A673 (cell line): Measurements from ENCODE around the gene GORASP1. TPM values are rescaled to one million over a fixed set of nuclear protein-coding genes. Genes with fewer than 3 reads are reported as not detected.

Experiments
- BruUV-seq: library from RNA; stranded (reverse); fragments of 400-500 nt; replicated peaks from 2 replicates; lab custom pipeline; 2021; lab: Mats Ljungman, UMichigan
- CTCF ChIA-PET: fragments of 300-600 bp; sonication (Branson Sonifier 250); formaldehyde crosslinking; loops from one replicate; lab custom pipeline; 2022; ENCODE audit warnings: antibody characterized with exemption; lab: Charles Lee
- POLR2A ChIA-PET: fragments of 300-600 bp; sonication (Branson Sonifier 250); formaldehyde crosslinking; loops from one replicate; lab custom pipeline; 2022; ENCODE audit warnings: antibody characterized with exemption; ENCODE audit not compliant: low non-redundant PET; lab: Charles Lee
- DNase-seq: peaks from one replicate; pipeline ENCODE4 v3.0.0-alpha.2; 2015; ENCODE audit warnings: low spot score
- H3K27ac ChIP-seq: fragments of 200-600 bp; sonication (generic); 2 replicates; pipeline ENCODE4 v1.5.1; 2016; ENCODE audit warnings: mixed run types, low read depth, mild to moderate bottlenecking, mixed read lengths, antibody characterized with exemption, low read length; ENCODE audit not compliant: poor library complexity, severe bottlenecking
- H3K27me3 ChIP-seq: fragments of 200-600 bp; sonication (generic); replicated peaks from 2 replicates; pipeline ENCODE4 v1.6.1; 2017; ENCODE audit warnings: mixed run types, low read depth, mild to moderate bottlenecking, mixed read lengths, antibody characterized with exemption, low read length; ENCODE audit not compliant: insufficient read depth, poor library complexity
- H3K36me3 ChIP-seq: fragments of 200-600 bp; sonication (generic); 2 replicates; pipeline ENCODE4 v1.6.1; 2016; ENCODE audit warnings: mixed run types, mild to moderate bottlenecking, mixed read lengths, antibody characterized with exemption, low read length; ENCODE audit not compliant: insufficient read depth, poor library complexity, severe bottlenecking
- H3K4me1 ChIP-seq: fragments of 200-600 bp; sonication (generic); 2 replicates; pipeline ENCODE4 v1.6.1; 2017; ENCODE audit warnings: mixed run types, mild to moderate bottlenecking, mixed read lengths, antibody characterized with exemption, low read length; ENCODE audit not compliant: insufficient read depth, poor library complexity, severe bottlenecking
- H3K4me3 ChIP-seq: fragments of 200-600 bp; sonication (generic); 2 replicates; pipeline ENCODE4 v1.5.1; 2016; ENCODE audit warnings: low read depth, mixed run types, mild to moderate bottlenecking, mixed read lengths, low read length; ENCODE audit not compliant: poor library complexity, severe bottlenecking
- H3K9me3 ChIP-seq: fragments of 200-600 bp; sonication (generic); 2 replicates; pipeline ENCODE4 v1.6.1; 2016; ENCODE audit warnings: mixed run types, low read depth, mild to moderate bottlenecking, mixed read lengths, antibody characterized with exemption, low read length; ENCODE audit not compliant: poor library complexity, severe bottlenecking
- CTCF ChIP-seq: fragments of 300-800, 200-600 bp; sonication (generic); conservative IDR thresholded peaks from 2 replicates; pipeline ENCODE4 v1.5.1; 2017; ENCODE audit warnings: low read depth, mild to moderate bottlenecking, antibody characterized with exemption, low read length, moderate library complexity, mixed read lengths
- EZH2 ChIP-seq: fragments of 200-600 bp; sonication (generic); IDR thresholded peaks from 2 replicates; pipeline ENCODE4 v1.6.1; 2017; ENCODE audit warnings: borderline replicate concordance, low read depth, mild to moderate bottlenecking, mixed read lengths, antibody characterized with exemption, low read length; ENCODE audit not compliant: poor library complexity, severe bottlenecking
- intact Hi-C: fragments of 100-400 bp; cut with micrococcal nuclease; formaldehyde crosslinking; loops from one replicate; pipeline ENCODE4 v1.10.0; 2022; ENCODE audit not compliant: unreplicated experiment
- total RNA-seq: library from RNA; stranded (reverse); gene quantifications from 2 replicates; pipeline ENCODE4 v1.2.3, GENCODE V29; 2021

The GORASP1 gene
- total RNA-seq, 1 experiment from 2014 or later: 24.3 TPM

- Histone ChIP-seq H3K4me1 (no peaks in the 10 kb centered on the region), H3K27ac (no peak overlapping the region), H3K36me3 (no peaks in the 10 kb centered on the region), H3K9me3 (no peaks in the 10 kb centered on the region), H3K4me3 (no peak overlapping the region), H3K27me3 (no peaks in the 10 kb centered on the region)
- ChIA-PET POLR2A (no interaction called here), CTCF (no interaction called here)
- intact Hi-C loops: loop anchor here (10.0 kb wide), 1 partner anchor 76 kb away; no protein-coding TSS in a partner anchor
- no peak for TF ChIP-seq EZH2
- TF ChIP-seq CTCF: no peak
- BruUV-seq: no TSS peak
- no peak for DNase-seq
These were observed 1.7 kb upstream of the GORASP1 start for GRCh38 chr3:39109086-39109485.

- Histone ChIP-seq H3K4me1 (no peaks in the 10 kb centered on the region), H3K4me3 (peak overlapping the region; percentile 85), H3K27ac (no peak overlapping the region), H3K9me3 (no peaks in the 10 kb centered on the region), H3K27me3 (no peaks in the 10 kb centered on the region), H3K36me3 (no peaks in the 10 kb centered on the region)
- BruUV-seq: no TSS peak
- CTCF ChIA-PET: no interaction called here
- DNase-seq: no peak
- POLR2A ChIA-PET: no interaction called here
- TF ChIP-seq CTCF (no peak), EZH2 (no peak)
- intact Hi-C loops: loop anchor here (10.0 kb wide), 1 partner anchor 77 kb away; no protein-coding TSS in a partner anchor
These were observed 828 bp upstream of the GORASP1 start for GRCh38 chr3:39108200-39108710.

GRCh38 chr3:39106851-39107387 lies 508 bp downstream of the GORASP1 start:
- H3K27ac ChIP-seq: peak overlapping the region; percentile 77
- intact Hi-C loops: loop anchor here (10.0 kb wide), 1 partner anchor 78 kb away; no protein-coding TSS in a partner anchor
- POLR2A ChIA-PET: no interaction called here
- H3K9me3 ChIP-seq: no peaks in the 10 kb centered on the region
- BruUV-seq: no TSS peak
- H3K36me3 ChIP-seq: no peaks in the 10 kb centered on the region
- H3K4me3 ChIP-seq: peak overlapping the region; percentile 85
- no peaks in the 10 kb centered on the region for H3K4me1 ChIP-seq
- no peaks in the 10 kb centered on the region for H3K27me3 ChIP-seq
- CTCF ChIA-PET: interaction anchor here (0.7 kb wide), 1 partner anchor 1089 kb away, joined by 3 read pairs; no protein-coding TSS in a partner anchor
- TF ChIP-seq CTCF: no peak
- TF ChIP-seq EZH2: no peak
- no peak for DNase-seq
